Stimulated activated CD4-positive, alpha-beta T cell treated with anti-CD3 and anti-CD28 coated beads, Interleukin-4, amount 100 ng/mL, for 1 hour (primary cell): ENCODE results near the gene GXYLT1.
"Not testable (repeated sequence)": the region's sequence is repeated elsewhere in the genome, so short reads cannot be mapped to it uniquely, and the experiment has no call there.

Experiments used
- DNase-seq: peaks from one replicate; pipeline ENCODE4 v3.0.0-alpha.2; 2020

Gene GXYLT1

DNA sequence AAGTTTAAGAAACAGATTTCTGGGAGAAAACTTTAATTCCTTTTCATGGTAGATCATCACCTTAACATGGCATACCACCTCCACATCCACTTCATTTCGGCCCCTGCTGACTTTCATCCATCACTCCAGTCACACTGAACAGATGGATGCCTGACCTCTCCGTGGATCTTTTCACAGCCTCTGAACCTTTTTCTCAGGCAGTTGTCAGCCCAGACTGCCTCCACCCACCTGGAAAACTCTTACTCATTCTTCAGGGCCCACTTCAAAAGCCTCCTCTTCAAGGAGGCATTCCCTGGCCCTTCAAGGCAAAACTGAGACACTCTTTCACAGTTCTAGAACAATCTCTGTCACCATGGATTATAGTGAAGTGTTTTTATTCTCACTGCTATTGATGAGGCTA is 52.9 kb downstream of the GXYLT1 start:
- no peak for DNase-seq

DNA sequence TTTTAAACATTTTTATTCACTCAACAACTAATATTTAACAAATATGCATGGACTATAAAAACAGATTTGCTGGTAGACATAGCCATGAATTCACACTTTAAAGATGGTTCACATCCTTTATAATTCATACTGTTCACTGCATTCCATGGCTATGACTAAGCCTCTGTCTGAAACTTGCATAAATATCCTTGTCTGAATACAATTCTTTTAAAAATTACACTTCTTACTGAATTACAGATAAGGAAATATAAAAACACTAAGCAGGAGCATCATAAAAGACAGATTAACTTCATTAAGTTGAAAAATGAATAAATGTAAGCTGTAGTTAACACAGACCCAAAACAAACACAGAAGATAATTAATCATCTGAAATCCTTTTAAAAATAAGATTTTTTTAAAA is 53.8 kb downstream of the GXYLT1 start:
- no peak for DNase-seq

DNA sequence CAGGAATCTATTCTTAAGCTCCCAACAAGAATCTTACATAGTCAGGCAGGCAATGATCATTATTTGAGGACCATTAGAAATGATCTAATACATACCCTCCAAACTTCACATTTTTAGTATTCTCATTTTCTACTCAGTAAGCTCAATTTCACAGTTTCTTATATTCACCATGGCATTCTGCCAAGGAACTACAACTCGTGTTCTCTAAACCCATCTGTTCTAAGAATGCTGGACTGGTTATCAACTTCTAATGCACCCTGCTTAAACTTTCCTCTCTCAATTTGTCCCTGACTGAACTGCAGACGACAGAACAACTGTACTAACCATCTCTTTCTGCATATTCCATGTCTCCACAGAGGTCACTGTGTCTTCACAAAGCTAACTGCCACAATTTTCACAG is 58.6 kb downstream of the GXYLT1 start:
- DNase-seq: no peak

DNA sequence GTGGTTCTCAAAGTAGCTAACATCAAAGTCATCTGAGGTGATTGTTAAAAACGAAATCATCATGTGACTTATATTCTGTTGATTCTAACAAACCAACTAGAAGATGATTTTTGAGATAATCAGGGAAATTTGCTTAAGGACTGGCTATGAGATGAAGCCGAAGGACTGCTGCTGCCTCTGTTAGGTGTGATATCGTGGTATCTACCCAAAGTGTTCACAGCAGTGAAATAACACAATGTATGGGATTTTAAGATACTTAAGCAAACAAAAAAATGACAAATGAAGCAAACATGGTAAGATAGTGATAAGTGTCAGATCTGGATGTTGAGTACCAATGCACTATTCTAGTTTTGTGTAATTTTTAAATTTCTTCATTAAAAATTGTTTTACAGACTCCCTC is 59.1 kb downstream of the GXYLT1 start:
- DNase-seq: no peak

DNA sequence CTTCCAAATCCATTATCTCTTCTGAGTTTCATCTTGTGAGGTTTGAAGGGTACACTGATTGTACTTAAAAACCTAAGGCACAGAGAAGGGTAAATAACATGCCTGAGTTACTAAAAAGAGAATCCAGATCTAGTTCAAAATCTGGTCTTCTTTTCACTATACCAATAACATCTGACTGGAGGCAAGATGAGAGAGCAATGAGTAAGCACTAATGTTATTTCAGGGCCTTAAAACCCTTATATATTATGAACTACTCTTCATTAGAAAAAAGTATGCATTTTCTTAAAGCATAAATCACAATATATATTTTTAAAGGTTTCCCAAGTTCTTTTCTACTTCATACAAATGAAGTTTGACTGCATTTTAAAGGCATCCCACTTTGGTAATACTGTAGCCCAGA is 60.2 kb downstream of the GXYLT1 start:
- DNase-seq: no peak

DNA sequence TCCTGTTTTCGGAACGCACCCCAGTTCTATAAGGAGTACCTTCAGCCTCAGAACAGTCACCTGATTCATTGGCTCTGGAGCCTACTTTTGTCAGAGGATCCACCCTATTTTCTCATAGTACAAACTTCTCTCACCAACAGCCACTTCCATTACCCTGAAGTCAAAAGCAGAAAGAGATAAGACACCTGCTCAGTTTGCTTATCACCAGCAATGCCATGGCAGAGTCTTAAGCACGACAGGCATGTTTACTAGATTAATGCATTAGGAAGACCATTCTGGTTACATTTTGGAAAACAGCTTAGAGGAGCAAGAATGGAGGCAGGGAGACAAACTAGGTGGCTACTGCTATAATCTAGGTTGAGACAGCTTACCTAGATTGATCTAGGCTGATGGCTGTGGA is 67.7 kb downstream of the GXYLT1 start:
- no peak for DNase-seq

DNA sequence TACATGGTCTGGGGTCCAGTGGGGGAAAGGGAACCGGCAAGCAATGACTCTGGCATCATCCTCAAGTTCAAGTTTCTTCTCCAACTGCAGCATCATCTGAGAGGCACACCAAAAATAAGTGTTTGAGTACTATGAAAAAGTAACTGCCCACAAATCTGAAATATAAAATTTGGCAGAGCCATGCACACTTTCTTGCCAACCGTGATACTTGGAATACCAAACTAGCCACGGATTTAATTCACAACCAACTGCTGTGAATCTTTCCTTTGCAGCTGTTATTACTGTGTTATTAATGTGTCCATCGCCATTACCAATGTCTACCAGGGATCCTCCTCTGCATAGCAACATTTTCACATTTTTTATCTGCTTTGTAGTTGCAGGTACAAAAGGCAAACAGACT is 74.6 kb downstream of the GXYLT1 start:
- DNase-seq: no peak

DNA sequence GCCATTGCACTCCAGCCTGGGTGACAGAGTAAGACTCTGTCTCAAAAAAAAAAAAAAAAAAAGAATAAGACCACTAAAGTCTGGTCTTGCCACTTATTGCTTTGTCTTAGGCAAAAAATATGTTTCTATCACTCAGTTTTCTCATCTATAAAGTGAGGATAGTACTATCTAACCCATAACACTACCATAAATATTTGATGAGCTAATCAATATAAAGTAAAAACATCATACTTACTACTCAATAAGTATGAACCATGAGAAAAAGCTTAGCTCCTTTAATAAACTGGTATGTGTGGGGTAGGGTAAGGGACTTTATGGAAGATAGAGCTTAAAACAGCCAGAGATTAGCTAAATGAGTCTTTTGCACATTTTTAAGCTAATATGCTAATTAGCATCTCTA is 85.5 kb downstream of the GXYLT1 start:
- DNase-seq: no peak

DNA sequence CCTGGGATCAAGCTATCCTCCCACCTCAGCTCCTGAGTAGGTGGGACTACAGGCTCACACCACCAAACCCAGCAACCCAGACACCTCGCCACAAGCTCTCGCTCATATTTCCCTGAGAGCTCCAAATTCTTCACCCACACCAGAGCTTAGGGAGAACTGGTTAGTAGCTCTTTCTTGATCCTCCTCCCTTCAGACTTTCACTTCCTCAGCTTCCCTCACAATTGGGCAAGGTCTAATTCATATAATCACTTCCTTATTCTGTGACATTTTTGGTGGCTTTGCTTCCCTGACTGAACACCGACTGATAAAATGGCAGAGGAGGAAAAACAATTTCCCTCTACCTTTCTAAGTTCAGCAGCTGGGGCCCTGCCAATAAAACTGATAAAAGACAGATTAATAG is 88.5 kb downstream of the GXYLT1 start:
- DNase-seq: no peak

DNA sequence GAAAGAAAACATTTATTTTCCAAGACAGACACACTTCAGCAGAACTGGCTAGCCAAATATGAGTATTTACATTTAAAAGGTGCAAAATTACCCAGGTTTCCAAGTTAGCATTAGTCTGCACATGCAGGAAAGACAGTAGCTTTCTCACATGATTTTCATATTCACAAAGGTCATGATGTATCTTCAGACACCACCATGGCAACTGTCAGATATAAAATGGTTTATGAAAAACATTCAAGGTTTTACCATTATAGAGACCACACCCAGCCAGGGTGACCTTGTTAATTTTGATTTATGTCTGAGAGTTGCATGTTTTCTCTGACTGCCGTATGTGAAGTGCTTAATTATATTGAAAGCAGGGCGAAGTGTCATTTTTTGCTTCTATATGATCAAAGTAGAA is 91.2 kb downstream of the GXYLT1 start:
- no peak for DNase-seq

DNA sequence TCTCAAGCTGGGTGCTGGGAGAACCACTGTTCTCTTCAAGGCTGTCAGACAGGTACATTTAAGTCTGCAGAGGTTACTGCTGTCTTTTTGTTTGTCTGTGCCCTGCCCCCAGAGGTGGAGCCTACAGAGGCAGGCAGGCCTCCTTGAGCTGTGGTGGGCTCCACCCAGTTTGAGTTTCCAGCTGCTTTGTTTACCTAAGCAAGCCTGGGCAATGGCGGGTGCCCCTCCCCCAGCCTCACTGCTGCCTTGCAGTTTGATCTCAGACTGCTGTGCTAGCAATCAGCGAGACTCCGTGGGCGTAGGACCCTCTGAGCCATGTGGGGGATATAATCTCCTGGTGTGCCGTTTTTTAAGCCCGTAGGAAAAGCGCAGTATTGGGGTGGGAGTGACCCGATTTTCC is 95.7 kb downstream of the GXYLT1 start:
- DNase-seq: not testable (repeated sequence)

DNA sequence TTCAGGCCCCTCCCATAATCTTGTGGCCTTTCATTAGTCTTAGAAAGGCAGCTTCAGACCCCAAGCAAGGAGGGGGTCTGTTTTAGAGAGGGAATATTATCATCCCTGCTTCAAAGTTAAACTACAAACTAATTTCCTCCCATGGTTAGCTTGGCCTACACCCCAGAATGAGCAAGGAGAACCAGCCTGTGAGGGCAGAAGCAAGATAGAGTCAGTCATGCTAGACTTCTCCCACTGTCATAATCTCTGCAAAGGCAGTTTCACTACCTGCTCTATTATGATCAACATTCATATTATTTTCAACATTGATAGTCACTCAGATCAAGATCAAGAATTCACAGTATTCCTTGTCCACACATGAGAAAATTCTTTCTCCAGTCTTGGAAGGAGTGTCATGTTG is 105.1 kb downstream of the GXYLT1 start:
- no peak for DNase-seq

DNA sequence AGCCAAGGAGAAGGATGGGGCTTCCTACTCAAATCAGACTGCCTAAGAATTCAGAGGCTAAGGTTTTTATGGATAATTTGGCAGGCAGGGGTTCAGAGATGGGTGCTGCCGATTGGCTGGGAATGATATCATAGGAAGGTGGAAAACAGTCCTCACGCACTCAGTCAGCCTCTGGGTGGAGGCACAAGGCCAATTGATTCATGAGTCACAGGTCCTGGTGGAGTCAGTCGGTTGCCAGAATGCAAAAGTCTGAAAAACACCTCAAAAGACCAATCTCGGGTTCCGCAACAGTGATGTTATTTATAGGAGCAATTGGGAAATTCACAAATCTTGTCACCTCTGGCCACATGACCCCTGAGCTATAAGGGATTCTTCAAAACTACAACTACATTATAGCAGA is 105.5 kb downstream of the GXYLT1 start:
- DNase-seq: no peak

DNA sequence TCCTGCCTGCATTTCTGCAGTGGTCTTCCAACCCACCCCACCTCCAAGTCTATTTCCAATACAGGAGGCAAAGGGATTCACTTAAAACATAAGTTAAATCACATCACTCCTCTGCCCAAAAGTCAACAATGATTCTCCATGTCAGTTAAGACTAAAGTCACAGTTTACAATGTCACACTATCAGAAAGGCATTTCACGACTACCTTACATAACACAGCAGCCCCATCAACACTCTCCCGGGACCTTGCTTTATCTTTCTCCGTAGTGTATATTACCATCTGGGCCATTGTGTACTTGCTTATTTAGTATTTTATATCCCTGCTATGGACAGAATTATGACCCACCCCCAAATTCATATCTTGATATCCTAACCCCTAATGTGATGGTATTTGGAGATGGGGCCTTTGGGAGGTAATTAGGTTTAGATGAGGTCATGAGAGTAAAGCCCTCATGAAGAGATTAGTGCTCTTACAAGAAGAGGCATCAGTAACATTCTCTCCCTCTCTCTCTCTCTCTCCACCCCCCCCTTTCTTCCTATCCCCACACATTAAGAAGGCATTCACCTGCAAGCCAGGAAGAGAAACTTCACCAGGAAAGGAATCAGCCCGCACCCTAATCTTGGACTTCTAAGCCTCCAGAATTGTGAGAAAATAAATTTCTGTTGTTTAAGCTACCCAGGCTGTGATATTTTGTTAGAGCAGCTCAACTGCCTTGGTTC is 112.7 kb downstream of the GXYLT1 start:
- no peak for DNase-seq
